SU-DHL-6 (cell line): ENCODE data around the gene PBLD.

Experiments
- CTCF ChIP-seq: fragments of 200-600 bp; sonication (generic); IDR thresholded peaks from one replicate; pipeline ENCODE4 v1.5.1; 2017; ENCODE audit warnings: antibody characterized with exemption, mild to moderate bottlenecking, low read length, moderate library complexity; ENCODE audit not compliant: insufficient read depth, poor library complexity, severe bottlenecking
- EZH2phosphoT487 ChIP-seq: fragments of 200-600 bp; sonication (generic), shearing (Covaris generic); conservative IDR thresholded peaks from 2 replicates; pipeline ENCODE4 v1.6.1; 2018; ENCODE audit warnings: mild to moderate bottlenecking, antibody characterized with exemption, low read length, moderate library complexity, mixed read lengths

GRCh38 chr10:68301790-68302502, 30.8 kb downstream of the PBLD start:
- TF ChIP-seq CTCF (peak; percentile 50), EZH2phosphoT487 (no peak)
